Measurements from ENCODE around the gene CD74. TPM values are rescaled to one million over a fixed set of nuclear protein-coding genes. Genes with fewer than 3 reads are reported as not detected.

The CD74 gene
- total and polyA plus RNA-seq, 2 of the 13 experiments (the other 11 are each of a cell fraction or from before 2014, with no cell fraction given): 34.1 to 84.4 TPM

- TF ChIP-seq, protein P1, sequence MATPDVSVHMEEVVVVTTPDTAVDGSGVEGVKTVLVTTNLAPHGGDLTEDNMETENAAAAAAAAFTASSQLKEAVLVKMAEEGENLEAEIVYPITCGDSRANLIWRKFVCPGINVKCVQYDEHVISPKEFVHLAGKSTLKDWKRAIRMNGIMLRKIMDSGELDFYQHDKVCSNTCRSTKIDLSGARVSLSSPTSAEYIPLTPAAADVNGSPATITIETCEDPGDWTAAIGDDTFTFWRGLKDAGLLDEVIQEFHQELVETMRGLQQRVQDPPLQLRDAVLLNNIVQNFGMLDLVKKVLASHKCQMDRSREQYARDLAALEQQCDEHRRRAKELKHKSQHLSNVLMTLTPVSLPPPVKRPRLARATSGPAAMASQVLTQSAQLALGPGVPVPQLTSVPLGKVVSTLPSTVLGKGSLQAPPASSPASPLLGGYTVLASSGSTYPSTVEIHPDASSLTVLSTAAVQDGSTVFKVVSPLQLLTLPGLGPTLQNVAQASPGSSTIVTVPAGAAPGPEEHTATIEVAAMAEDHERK (CRISPR knock-in tag; IDR thresholded peaks at IDR 0.05; ENCODE audit: low read depth): no peak
- TF ChIP-seq, protein P2, sequence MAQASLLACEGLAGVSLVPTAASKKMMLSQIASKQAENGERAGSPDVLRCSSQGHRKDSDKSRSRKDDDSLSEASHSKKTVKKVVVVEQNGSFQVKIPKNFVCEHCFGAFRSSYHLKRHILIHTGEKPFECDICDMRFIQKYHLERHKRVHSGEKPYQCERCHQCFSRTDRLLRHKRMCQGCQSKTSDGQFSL (CRISPR knock-in tag; IDR thresholded peaks at IDR 0.05): no peak
- TF ChIP-seq ZBTB37 (CRISPR knock-in tag; IDR thresholded peaks at IDR 0.05): no peak
- TF ChIP-seq AHR (CRISPR knock-in tag; IDR thresholded peaks at IDR 0.05): peak; percentile 29; the same call in 1 of the 2 replicates
- TF ChIP-seq ZNF720 (CRISPR knock-in tag; IDR thresholded peaks at IDR 0.05): no peak
- peak; percentile 72 for TF ChIP-seq TAF1 (CRISPR knock-in tag; IDR thresholded peaks at IDR 0.05)
- TF ChIP-seq, protein P3, sequence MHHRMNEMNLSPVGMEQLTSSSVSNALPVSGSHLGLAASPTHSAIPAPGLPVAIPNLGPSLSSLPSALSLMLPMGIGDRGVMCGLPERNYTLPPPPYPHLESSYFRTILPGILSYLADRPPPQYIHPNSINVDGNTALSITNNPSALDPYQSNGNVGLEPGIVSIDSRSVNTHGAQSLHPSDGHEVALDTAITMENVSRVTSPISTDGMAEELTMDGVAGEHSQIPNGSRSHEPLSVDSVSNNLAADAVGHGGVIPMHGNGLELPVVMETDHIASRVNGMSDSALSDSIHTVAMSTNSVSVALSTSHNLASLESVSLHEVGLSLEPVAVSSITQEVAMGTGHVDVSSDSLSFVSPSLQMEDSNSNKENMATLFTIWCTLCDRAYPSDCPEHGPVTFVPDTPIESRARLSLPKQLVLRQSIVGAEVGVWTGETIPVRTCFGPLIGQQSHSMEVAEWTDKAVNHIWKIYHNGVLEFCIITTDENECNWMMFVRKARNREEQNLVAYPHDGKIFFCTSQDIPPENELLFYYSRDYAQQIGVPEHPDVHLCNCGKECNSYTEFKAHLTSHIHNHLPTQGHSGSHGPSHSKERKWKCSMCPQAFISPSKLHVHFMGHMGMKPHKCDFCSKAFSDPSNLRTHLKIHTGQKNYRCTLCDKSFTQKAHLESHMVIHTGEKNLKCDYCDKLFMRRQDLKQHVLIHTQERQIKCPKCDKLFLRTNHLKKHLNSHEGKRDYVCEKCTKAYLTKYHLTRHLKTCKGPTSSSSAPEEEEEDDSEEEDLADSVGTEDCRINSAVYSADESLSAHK (CRISPR knock-in tag; IDR thresholded peaks at IDR 0.05; ENCODE audit: borderline replicate concordance): no peak
- TF ChIP-seq, protein P4, sequence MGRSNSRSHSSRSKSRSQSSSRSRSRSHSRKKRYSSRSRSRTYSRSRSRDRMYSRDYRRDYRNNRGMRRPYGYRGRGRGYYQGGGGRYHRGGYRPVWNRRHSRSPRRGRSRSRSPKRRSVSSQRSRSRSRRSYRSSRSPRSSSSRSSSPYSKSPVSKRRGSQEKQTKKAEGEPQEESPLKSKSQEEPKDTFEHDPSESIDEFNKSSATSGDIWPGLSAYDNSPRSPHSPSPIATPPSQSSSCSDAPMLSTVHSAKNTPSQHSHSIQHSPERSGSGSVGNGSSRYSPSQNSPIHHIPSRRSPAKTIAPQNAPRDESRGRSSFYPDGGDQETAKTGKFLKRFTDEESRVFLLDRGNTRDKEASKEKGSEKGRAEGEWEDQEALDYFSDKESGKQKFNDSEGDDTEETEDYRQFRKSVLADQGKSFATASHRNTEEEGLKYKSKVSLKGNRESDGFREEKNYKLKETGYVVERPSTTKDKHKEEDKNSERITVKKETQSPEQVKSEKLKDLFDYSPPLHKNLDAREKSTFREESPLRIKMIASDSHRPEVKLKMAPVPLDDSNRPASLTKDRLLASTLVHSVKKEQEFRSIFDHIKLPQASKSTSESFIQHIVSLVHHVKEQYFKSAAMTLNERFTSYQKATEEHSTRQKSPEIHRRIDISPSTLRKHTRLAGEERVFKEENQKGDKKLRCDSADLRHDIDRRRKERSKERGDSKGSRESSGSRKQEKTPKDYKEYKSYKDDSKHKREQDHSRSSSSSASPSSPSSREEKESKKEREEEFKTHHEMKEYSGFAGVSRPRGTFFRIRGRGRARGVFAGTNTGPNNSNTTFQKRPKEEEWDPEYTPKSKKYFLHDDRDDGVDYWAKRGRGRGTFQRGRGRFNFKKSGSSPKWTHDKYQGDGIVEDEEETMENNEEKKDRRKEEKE (IDR thresholded peaks at IDR 0.05): no peak
- no peak for TF ChIP-seq ZNF713 (CRISPR knock-in tag; IDR thresholded peaks at IDR 0.05)
- TF ChIP-seq TMF1 (CRISPR knock-in tag; IDR thresholded peaks at IDR 0.05; ENCODE audit: low read depth): no peak
- no peak for TF ChIP-seq PAX8 (CRISPR knock-in tag; IDR thresholded peaks at IDR 0.05; ENCODE audit: borderline replicate concordance)
- TF ChIP-seq ZNF550 (CRISPR knock-in tag; IDR thresholded peaks at IDR 0.05; ENCODE audit: borderline replicate concordance): no peak
- no peak for TF ChIP-seq ZNF777 (CRISPR knock-in tag; IDR thresholded peaks at IDR 0.05)
- TF ChIP-seq, protein P5, sequence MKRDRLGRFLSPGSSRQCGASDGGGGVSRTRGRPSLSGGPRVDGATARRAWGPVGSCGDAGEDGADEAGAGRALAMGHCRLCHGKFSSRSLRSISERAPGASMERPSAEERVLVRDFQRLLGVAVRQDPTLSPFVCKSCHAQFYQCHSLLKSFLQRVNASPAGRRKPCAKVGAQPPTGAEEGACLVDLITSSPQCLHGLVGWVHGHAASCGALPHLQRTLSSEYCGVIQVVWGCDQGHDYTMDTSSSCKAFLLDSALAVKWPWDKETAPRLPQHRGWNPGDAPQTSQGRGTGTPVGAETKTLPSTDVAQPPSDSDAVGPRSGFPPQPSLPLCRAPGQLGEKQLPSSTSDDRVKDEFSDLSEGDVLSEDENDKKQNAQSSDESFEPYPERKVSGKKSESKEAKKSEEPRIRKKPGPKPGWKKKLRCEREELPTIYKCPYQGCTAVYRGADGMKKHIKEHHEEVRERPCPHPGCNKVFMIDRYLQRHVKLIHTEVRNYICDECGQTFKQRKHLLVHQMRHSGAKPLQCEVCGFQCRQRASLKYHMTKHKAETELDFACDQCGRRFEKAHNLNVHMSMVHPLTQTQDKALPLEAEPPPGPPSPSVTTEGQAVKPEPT (CRISPR knock-in tag; IDR thresholded peaks at IDR 0.05; ENCODE audit: low read depth): no peak
- 0 out of 2 replicates have a peak, but pooled peaks have one; percentile 53 for TF ChIP-seq GZF1 (CRISPR knock-in tag; IDR thresholded peaks at IDR 0.05)
- no peak for TF ChIP-seq PTBP1 (IDR thresholded peaks at IDR 0.05; ENCODE audit: low read depth, low read length, poor library complexity, severe bottlenecking)
- TF ChIP-seq PRMT3 (CRISPR knock-in tag; IDR thresholded peaks at IDR 0.05; ENCODE audit: borderline replicate concordance, low read depth): no peak
- TF ChIP-seq KDM4B (CRISPR knock-in tag; IDR thresholded peaks at IDR 0.05): no peak
- TF ChIP-seq ZNF207 (IDR thresholded peaks at IDR 0.05; ENCODE audit: borderline replicate concordance): no peak
These were observed 15.6 kb upstream of the CD74 start (continued) for GRCh38 chr5:150428106-150428876.

Data from HepG2 (cell line).